ENCODE results near the gene KDF1. TPM values are rescaled to one million over a fixed set of nuclear protein-coding genes. Genes with fewer than 3 reads are reported as not detected.
A peak's percentile ranks its signal among the peaks of the same experiment; 100 is the strongest.

KDF1 gene
- total RNA-seq, 2 experiments from 2014 or later: not detected

DNA sequence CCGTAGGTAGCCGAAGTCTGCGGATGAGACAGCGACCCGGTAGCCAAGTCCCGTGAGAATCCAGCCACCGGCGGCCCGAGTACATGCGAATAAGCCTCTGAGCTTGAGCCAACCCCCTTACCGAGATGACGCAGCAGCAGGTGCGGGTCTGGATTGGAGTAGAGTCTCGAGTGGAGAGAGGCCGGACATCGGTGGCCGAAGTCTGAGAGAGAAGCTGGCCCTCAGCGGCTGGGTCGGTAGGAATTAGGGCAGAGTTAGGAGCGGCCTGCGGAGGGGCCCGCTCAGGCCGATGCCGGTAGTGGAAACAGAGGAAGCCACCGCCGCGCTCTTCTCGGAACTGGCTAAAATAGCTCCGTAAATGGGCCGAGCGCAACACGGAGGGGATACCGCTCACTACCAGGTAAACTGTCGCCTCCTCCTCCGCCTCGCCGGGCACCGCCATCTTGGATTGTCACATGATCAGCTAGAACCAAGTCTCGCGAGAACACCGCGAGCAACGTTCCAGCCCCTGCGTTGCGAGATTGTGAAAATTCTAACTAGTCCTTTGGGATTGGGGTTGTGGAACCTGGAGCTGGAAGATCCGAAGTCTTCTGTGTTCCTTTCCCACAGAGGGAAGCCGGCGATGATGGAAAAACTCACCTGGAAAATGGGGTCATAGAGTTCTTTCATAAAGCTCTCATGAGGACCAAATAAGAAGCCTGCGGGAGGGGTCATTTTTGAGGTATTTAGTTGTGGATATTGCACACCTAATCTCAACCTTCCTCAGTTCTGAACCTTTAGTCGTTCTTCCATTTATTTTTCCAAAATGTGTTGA, 60.1 kb downstream of the KDF1 start, which contains the start of gene GPATCH3:
GPATCH3 (minus strand) TSS at position 467 of the 814 bp plus-strand sequence; CDS start at position 442, 25 bp downstream.
- TSS peak; percentile 83 for BruUV-seq (replicated peaks)
- peaks cover 16% of the 10 kb centered on the region for H3K4me1 ChIP-seq (ENCODE audit: insufficient read depth, low read length, poor library complexity, severe bottlenecking)
- intact Hi-C loops (cut with micrococcal nuclease; ENCODE audit: unreplicated experiment): no loop called here
- H3K27ac ChIP-seq (ENCODE audit: low read depth, low read length, poor library complexity, severe bottlenecking): peak within 1 kb of the TSS; percentile 43
- peaks cover 17% of the 10 kb centered on the region for H3K79me2 ChIP-seq (ENCODE audit: insufficient read depth, low read depth, low read length)
- CTCF ChIA-PET (ENCODE audit: unreplicated experiment): interaction anchor here (1.0 to 1.2 kb wide), 2 partner anchors 10 to 144 kb away, joined by 3 to 4 read pairs; partner anchors contain the start of gene GPN2
- no peaks in the 10 kb centered on the region for H3K9me3 ChIP-seq (ENCODE audit: low read length)
- TF ChIP-seq EZH2phosphoT487 (IDR thresholded peaks at IDR 0.05; ENCODE audit: borderline replicate concordance, low read depth, low read length): no peak
- TF ChIP-seq, protein P1, sequence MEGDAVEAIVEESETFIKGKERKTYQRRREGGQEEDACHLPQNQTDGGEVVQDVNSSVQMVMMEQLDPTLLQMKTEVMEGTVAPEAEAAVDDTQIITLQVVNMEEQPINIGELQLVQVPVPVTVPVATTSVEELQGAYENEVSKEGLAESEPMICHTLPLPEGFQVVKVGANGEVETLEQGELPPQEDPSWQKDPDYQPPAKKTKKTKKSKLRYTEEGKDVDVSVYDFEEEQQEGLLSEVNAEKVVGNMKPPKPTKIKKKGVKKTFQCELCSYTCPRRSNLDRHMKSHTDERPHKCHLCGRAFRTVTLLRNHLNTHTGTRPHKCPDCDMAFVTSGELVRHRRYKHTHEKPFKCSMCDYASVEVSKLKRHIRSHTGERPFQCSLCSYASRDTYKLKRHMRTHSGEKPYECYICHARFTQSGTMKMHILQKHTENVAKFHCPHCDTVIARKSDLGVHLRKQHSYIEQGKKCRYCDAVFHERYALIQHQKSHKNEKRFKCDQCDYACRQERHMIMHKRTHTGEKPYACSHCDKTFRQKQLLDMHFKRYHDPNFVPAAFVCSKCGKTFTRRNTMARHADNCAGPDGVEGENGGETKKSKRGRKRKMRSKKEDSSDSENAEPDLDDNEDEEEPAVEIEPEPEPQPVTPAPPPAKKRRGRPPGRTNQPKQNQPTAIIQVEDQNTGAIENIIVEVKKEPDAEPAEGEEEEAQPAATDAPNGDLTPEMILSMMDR (conservative IDR thresholded peaks at IDR 0.05; ENCODE audit: low read length): no peak
- H3K4me3 ChIP-seq (ENCODE audit: low read depth, low read length, poor library complexity, severe bottlenecking): peak within 1 kb of the TSS; percentile 91
- no peaks in the 10 kb centered on the region for H3K9me2 ChIP-seq (ENCODE audit: insufficient read depth, low read length)
- DNase-seq (ENCODE audit: low spot score): peak; percentile 95
- peak within 1 kb of the TSS; percentile 83 for H3K4me2 ChIP-seq (ENCODE audit: low read length)
- peaks cover 14% of the 10 kb centered on the region; the same call in 1 of the 2 replicates for H3K36me3 ChIP-seq (ENCODE audit: insufficient read depth, low read length)
- H2AFZ ChIP-seq (ENCODE audit: low read length): peak within 1 kb of the TSS; percentile 99
- H4K20me1 ChIP-seq (ENCODE audit: insufficient read depth, low read length): no peaks in the 10 kb centered on the region
- POLR2A ChIA-PET: interaction anchor here (0.6 to 3.4 kb wide), 11 partner anchors 9 to 359 kb away, joined by 3 to 22 read pairs (median 3); partner anchors contain the start of genes GPN2 and NUDC

Other genes with a start within 250 kb of the KDF1 start
- 8.2 and 10.3 TPM in 2 replicates for gene PIGV, start 172.5 kb downstream of the KDF1 start, total RNA-seq (2014; rRNA removed; shearing (Covaris generic))
- gene PIGV, start 172.5 kb downstream of the KDF1 start, total RNA-seq (2022): 15.2 and 18.0 TPM in 2 replicates
- 8.0 and 19.5 TPM in 2 replicates for gene ZDHHC18, start 133.8 kb downstream of the KDF1 start, total RNA-seq (2014; rRNA removed; shearing (Covaris generic))
- gene ZDHHC18, start 133.8 kb downstream of the KDF1 start, total RNA-seq (2022): 17.1 and 18.2 TPM in 2 replicates
- gene SFN, start 97.3 kb downstream of the KDF1 start, total RNA-seq (2014; rRNA removed; shearing (Covaris generic)): 0.75 and 0.95 TPM in 2 replicates
- 1.8 and 3.9 TPM in 2 replicates for gene SFN, start 97.3 kb downstream of the KDF1 start, total RNA-seq (2022)
- gene GPN2, start 70.2 kb downstream of the KDF1 start, total RNA-seq (2014; rRNA removed; shearing (Covaris generic)): 17.5 and 18.1 TPM in 2 replicates
- 43.7 and 46.6 TPM in 2 replicates for gene GPN2, start 70.2 kb downstream of the KDF1 start, total RNA-seq (2022)
- 9.2 and 13.8 TPM in 2 replicates for gene GPATCH3, start 60.0 kb downstream of the KDF1 start, total RNA-seq (2014; rRNA removed; shearing (Covaris generic))
- 15.2 and 17.4 TPM in 2 replicates for gene GPATCH3, start 60.0 kb downstream of the KDF1 start, total RNA-seq (2022)
- gene NR0B2, start 46.5 kb downstream of the KDF1 start, total RNA-seq (2014; rRNA removed; shearing (Covaris generic)): not detected in 2 replicates
- gene NR0B2, start 46.5 kb downstream of the KDF1 start, total RNA-seq (2022): not detected in 2 replicates
- gene NUDC, start 38.7 kb downstream of the KDF1 start, total RNA-seq (2014; rRNA removed; shearing (Covaris generic)): 65.7 and 89.3 TPM in 2 replicates
- gene NUDC, start 38.7 kb downstream of the KDF1 start, total RNA-seq (2022): 96.0 and 106 TPM in 2 replicates
- gene TRNP1, start 33.2 kb upstream of the KDF1 start, total RNA-seq (2014; rRNA removed; shearing (Covaris generic)): 0.13 and 0.19 TPM in 2 replicates
- not detected in 2 replicates for gene TRNP1, start 33.2 kb upstream of the KDF1 start, total RNA-seq (2022)
- not detected in 2 replicates for gene TENT5B, start 52.4 kb upstream of the KDF1 start, total RNA-seq (2014; rRNA removed; shearing (Covaris generic))
- not detected in 2 replicates for gene TENT5B, start 52.4 kb upstream of the KDF1 start, total RNA-seq (2022)
- gene SLC9A1, start 194.7 kb upstream of the KDF1 start, total RNA-seq (2014; rRNA removed; shearing (Covaris generic)): 5.3 and 5.8 TPM in 2 replicates
- gene SLC9A1, start 194.7 kb upstream of the KDF1 start, total RNA-seq (2022): 17.4 and 19.2 TPM in 2 replicates